ENCODE data around the gene PSAT1. TPM values are rescaled to one million over a fixed set of nuclear protein-coding genes. Genes with fewer than 3 reads are reported as not detected.

The PSAT1 gene
- total RNA-seq, 1 donor from 2014 or later, result 17.1 TPM

DNA sequence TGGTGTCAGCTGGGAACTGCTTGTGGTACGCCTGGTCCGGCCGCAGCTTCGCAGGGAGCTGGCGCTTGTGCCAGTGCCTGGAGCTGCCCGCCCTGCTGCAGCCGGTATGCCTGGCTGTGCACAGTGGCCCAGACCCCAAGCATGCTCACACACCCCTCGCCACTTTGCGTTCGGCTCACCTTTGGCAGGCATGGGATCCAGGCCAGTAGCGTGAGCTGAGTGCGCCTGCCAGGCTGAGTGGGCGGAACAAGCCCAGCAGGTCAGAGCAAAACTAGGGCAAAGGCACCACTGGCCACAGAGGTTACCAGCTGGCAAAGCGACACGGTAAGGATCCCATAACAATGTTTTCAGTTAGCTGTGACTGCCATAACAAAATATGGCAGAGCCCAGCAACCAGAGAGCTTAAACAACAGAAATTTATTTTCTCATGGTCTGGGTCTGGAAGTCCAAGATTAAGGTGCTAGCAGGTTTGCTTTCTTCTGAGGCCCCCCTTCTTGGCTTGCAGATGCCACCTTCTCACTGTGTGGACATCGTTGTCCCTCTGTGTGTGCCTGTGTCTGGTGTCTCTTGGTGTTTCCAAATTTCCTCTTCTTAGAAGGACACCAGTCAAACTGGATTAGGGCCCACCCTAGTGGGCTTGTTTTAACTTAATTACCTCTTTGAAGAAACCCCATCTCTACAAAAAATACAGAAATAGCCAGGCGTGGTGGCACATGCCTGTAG, 61.6 kb downstream of the PSAT1 start:
- DNase-seq (ENCODE audit: low spot score in 2 of 2), result no peak
- FAIRE-seq, result no peak

DNA sequence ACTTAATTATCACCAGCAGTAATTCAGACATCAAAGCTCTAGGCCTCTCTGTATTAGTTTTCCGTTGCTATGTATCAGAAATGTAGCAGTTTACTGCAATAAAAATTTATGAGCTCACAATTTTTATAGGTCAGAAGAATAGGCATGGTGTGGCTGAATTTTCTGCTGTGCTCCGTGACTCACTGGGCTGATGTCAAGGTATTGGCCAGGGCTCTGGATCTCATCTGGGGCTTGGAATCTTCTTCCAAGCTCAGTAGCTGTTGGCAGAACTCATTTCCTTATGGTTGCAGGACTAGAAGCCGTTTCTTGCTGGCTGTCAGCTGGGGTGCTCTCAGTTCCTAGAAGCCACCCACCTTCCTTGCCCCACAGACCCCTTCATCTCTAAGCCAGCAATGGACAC, 66.3 kb downstream of the PSAT1 start:
- no peak for FAIRE-seq
- DNase-seq (ENCODE audit: low spot score in 2 of 2), result no peak

DNA sequence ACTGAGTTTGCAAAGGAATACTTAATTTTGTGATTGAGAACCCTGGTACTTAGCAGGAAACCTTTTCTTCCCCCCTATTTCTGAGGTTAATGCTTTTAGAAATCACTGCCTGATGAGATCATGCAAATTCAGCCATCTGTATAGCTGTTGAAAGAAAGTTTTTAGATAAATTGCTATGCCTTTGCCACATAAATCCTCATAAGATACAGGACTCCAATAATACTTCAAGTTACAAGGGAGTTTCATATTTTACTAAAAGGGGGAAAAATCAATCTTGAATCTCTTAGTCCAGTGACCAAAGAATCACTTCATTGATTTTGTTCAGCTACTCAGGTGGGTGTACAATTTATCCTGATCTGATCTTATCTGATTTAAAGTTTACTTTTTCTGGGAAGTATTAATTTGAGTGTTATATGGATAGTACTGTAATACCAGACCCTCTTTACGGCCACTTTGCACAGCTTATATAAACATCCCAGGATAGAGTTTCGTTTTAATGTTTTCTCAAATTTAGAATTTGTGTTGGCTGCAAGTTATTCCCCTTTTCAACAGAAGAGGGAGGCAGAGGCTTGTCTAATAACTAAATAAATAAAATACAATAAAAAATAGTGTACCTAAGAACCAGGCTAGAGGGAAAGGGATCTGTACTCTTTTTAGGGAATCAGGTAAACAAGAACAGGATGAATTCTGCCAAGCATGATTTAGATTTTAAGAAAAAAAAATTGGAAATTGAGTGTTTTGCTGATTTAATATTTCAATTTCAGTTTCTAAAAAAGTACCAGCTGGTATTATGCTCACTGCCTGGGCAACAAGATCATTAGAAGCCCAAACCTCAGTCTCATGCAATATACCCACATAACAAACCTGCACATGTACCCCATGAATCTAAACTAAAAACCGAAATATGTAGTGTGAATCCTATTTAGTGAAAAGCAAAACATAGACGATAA, 69.1 kb downstream of the PSAT1 start:
- no peak for FAIRE-seq
- DNase-seq (ENCODE audit: low spot score in 2 of 2), result peak in 1 of 2 donors; percentile 10

DNA sequence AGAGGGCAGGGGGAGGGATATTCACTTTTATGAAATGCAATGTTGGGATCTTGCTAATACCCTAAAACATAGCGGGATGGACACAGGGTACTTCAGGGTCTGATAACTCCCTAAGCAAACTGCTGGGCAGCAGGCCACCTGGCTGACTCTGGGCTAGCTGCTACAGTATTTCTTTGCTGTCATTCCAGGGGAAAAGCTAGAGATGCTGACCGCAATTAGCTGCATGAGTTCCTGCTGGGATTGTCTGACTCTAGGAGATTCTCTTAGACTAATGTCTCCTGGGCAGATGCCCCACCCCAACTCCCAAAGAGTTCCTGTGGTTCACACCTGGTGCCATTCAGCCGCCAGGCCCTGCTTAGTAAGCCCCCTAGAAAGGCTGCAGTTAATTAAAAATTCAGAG, 69.9 kb downstream of the PSAT1 start:
- FAIRE-seq (no peak), DNase-seq (ENCODE audit: low spot score in 2 of 2) (no peak)

GRCh38 chr9:78368236-78368635, 71.3 kb downstream of the PSAT1 start:
- DNase-seq (ENCODE audit: low spot score in 2 of 2), result no peak
- no peak for FAIRE-seq

GRCh38 chr9:78369639-78370219, 72.8 kb downstream of the PSAT1 start:
- FAIRE-seq (no peak), DNase-seq (ENCODE audit: low spot score in 2 of 2) (peak; percentile 23 to 36)

- FAIRE-seq (no peak), DNase-seq (ENCODE audit: low spot score in 2 of 2) (no peak)
Measured at GRCh38 chr9:78370991-78371390, 74.1 kb downstream of the PSAT1 start.

DNA sequence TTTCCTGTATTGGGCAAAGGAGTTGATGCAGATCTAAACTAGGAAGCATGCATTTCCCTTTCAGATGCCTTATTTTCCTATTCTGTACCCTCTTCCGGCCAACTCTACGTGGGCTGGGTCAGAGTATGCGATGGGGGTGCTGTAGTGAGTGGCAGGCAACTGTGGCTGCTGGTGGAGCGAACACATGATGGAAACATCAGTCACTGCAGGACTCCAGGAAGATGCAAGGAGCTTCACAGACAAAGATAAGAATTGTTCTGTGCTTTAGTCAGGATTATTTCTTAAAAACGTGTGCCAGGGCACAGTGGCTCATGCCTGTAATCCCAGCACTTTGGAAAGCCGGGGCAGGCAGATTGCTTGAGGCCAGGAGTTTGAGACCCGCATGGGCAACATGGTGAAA, 75.1 kb downstream of the PSAT1 start:
- DNase-seq (ENCODE audit: low spot score in 2 of 2), result no peak
- FAIRE-seq, result no peak

Other genes starting within 250 kb of the PSAT1 start
- 42.0 TPM for gene CEP78, start 61.0 kb upstream of the PSAT1 start, total RNA-seq